ENCODE measurements around the gene RRAD. TPM values are rescaled to one million over a fixed set of nuclear protein-coding genes. Genes with fewer than 3 reads are reported as not detected.
"Not testable (repeated sequence)": the region's sequence is repeated elsewhere in the genome, so short reads cannot be mapped to it uniquely, and the experiment has no call there.

The RRAD gene
- total RNA-seq, 2 experiments from 2014 or later: 0.34 TPM; not detected in 1

DNA sequence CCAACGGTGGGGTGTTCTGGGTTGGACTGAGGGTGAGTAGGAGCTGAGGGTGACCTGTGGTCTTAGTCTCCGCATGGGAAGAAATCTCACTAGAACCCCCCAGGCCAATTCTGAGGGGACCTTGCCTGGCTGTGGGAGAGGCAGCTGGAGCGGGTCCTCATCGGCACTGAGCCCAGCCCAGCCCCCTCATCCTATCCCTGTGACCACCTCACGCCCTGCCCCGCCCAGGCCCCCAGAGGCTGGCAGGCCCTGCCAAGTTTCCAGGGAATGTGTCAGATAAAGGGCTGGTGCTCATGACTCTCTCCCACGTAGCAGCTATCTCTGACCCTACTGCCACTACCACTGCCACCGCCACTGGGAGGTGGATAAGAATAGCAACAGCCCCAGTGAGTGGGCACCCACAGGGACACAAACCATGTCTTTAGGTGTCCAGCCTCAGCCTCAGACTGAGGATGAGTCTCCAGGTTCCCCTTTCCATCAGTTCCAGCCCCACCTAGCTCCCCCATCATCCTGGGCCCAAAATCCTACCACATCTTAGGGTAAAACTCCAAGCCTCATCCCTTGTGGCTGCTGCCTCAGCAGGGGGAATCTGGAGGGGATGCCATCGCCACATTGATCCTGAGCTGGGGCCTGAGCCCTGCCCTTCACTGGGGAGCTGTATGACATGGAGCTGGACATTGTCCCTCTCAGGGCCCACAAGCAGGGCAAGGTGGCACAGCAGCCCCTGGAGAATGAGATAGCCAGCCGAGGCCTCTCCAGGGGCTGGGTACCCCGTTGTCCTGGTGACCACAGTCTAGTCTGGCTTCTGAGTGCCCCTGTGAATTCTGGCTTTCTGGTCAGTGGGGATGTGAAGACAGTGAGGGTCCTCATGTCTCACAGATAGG lies 21.5 kb downstream of the RRAD start:
- H3K4me3 Mint-ChIP-seq: no peak overlapping the region
- H3K27me3 Mint-ChIP-seq (ENCODE audit: low read depth): no peaks in the 10 kb centered on the region
- no peak for DNase-seq
- H3K9me3 Mint-ChIP-seq (ENCODE audit: insufficient read depth): no peaks in the 10 kb centered on the region
- H3K36me3 Mint-ChIP-seq (ENCODE audit: low read depth): no peaks in the 10 kb centered on the region
- POLR2A ChIA-PET: interaction anchor here (0.6 kb wide), 1 partner anchor 33 kb away, joined by 3 read pairs; no protein-coding TSS in a partner anchor
- H3K4me1 Mint-ChIP-seq (ENCODE audit: low read depth): peaks cover 6% of the 10 kb centered on the region
- CTCF ChIA-PET: interaction anchor here (1.0 to 5.5 kb wide), 4 partner anchors 9 to 35 kb away, joined by 3 to 27 read pairs (median 5); partner anchors contain the start of gene RRAD
- H3K27ac Mint-ChIP-seq: no peak overlapping the region
- ATAC-seq: no peak

- H3K27ac Mint-ChIP-seq: no peak overlapping the region
- no peak for ATAC-seq
- DNase-seq: no peak
- CTCF ChIA-PET: interaction anchor here (0.9 to 5.5 kb wide), 6 partner anchors 8 to 72 kb away, joined by 3 to 27 read pairs (median 4); partner anchors contain the start of genes NAE1 and RRAD
- H3K27me3 Mint-ChIP-seq (ENCODE audit: low read depth): no peaks in the 10 kb centered on the region
- H3K9me3 Mint-ChIP-seq (ENCODE audit: insufficient read depth): no peaks in the 10 kb centered on the region
- H3K4me3 Mint-ChIP-seq: no peak overlapping the region
- H3K36me3 Mint-ChIP-seq (ENCODE audit: low read depth): no peaks in the 10 kb centered on the region
- peaks cover 6% of the 10 kb centered on the region for H3K4me1 Mint-ChIP-seq (ENCODE audit: low read depth)
- POLR2A ChIA-PET: interaction anchor here (0.6 kb wide), 1 partner anchor 34 kb away, joined by 3 read pairs; no protein-coding TSS in a partner anchor
Observed at GRCh38 chr16:66902648-66903543, 22.4 kb downstream of the RRAD start.

- POLR2A ChIA-PET: no interaction called here
- no peaks in the 10 kb centered on the region for H3K27me3 Mint-ChIP-seq (ENCODE audit: low read depth)
- ATAC-seq (no peak), DNase-seq (no peak)
- no peak overlapping the region for H3K4me3 Mint-ChIP-seq
- no peaks in the 10 kb centered on the region for H3K9me3 Mint-ChIP-seq (ENCODE audit: insufficient read depth)
- no peak overlapping the region for H3K27ac Mint-ChIP-seq
- CTCF ChIA-PET: interaction anchor here (1.6 kb wide), 1 partner anchor 71 kb away, joined by 4 read pairs; the partner anchor contains the start of gene NAE1
- H3K4me1 Mint-ChIP-seq (ENCODE audit: low read depth): peaks cover 6% of the 10 kb centered on the region
- no peaks in the 10 kb centered on the region for H3K36me3 Mint-ChIP-seq (ENCODE audit: low read depth)
Observed at GRCh38 chr16:66901626-66902025, 23.7 kb downstream of the RRAD start.

DNA sequence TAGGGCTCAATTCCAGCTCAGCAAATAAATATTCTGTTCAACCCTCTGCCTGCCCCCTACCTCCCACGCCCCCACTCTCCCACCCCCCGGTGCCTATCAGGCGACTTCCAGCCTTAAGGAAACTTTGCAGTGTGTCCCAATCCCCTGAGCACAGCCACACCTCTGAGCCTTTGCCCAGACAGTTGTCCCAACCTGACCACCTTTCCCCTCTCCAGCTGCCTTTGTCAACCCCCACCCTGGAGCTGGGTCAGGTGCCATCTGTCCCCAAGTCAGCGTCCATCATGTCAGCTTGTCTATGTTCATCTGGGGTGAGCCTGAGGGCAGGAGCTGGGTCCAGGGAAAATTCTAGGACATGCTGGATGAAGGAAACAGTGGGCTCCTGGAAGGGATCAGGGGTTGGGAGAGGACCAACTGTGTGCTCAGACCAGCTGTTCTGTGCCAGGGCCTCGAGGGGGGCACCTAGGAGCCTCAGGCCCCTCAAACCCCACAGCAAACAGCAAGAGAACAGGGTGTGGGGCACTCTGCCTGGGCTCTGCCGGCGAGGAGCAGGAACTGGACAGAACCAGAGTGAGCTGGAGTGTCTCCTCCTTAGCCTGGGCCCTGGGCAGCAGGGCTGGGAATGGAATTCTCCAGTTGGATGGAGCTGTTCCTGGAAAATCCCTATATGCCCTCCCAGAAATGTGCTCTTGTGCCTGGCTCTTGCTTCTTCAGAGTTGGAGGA lies 24.5 kb downstream of the RRAD start:
- no peaks in the 10 kb centered on the region for H3K27me3 Mint-ChIP-seq (ENCODE audit: low read depth)
- no peak overlapping the region for H3K27ac Mint-ChIP-seq
- peaks cover 2% of the 10 kb centered on the region for H3K4me1 Mint-ChIP-seq (ENCODE audit: low read depth)
- no peaks in the 10 kb centered on the region for H3K36me3 Mint-ChIP-seq (ENCODE audit: low read depth)
- ATAC-seq: no peak
- CTCF ChIA-PET: interaction anchor here (1.2 to 1.6 kb wide), 2 partner anchors 10 to 70 kb away, joined by 3 to 4 read pairs; partner anchors contain the start of gene NAE1
- H3K4me3 Mint-ChIP-seq: no peak overlapping the region
- POLR2A ChIA-PET: no interaction called here
- DNase-seq: no peak
- no peaks in the 10 kb centered on the region for H3K9me3 Mint-ChIP-seq (ENCODE audit: insufficient read depth)

DNA sequence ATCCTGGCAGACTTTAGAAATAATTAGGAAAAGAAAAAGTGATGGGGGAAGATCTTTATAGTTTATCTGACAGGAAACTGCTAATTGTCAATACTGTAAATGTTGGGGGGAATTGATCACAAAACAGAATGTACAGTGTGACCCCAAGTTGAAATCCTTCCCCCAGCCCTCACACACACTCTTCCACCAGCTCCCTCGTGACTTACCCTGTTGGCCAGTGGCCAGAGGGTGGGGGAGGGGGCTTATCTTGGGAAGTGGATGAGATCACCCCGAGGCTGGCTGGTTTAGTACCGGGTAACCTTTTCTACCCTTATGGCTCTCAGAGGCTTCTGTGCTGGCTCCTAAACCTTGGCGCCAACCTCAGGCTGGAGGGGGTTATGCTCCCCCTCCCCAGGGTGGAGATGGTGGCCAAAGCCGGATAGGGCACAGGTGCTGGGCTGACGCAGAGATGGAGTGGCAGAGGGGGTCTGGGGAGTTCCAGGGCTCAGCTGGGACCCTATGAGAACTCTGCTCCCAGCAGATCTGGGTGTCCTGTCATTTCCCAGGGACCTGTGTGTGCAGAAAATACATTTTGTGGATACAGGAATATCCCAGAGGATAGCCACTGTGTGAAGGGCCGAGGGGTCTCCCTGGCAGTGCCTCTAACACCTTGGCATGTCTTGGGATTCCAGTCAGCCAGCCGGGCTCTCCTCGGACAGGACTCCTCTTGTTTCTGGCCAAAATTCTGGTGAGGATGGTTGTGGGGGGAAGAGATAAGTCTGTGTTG lies 25.2 kb downstream of the RRAD start:
- ATAC-seq: no peak
- Mint-ChIP-seq H3K36me3 (ENCODE audit: low read depth) (no peaks in the 10 kb centered on the region), H3K27ac (no peak overlapping the region), H3K9me3 (ENCODE audit: insufficient read depth) (no peaks in the 10 kb centered on the region), H3K4me1 (ENCODE audit: low read depth) (peaks cover 2% of the 10 kb centered on the region), H3K27me3 (ENCODE audit: low read depth) (no peaks in the 10 kb centered on the region), H3K4me3 (no peak overlapping the region)
- ChIA-PET CTCF (interaction anchor here (0.9 to 1.2 kb wide), 2 partner anchors 9 to 10 kb away, joined by 3 read pairs; no protein-coding TSS in a partner anchor), POLR2A (no interaction called here)
- no peak for DNase-seq

DNA sequence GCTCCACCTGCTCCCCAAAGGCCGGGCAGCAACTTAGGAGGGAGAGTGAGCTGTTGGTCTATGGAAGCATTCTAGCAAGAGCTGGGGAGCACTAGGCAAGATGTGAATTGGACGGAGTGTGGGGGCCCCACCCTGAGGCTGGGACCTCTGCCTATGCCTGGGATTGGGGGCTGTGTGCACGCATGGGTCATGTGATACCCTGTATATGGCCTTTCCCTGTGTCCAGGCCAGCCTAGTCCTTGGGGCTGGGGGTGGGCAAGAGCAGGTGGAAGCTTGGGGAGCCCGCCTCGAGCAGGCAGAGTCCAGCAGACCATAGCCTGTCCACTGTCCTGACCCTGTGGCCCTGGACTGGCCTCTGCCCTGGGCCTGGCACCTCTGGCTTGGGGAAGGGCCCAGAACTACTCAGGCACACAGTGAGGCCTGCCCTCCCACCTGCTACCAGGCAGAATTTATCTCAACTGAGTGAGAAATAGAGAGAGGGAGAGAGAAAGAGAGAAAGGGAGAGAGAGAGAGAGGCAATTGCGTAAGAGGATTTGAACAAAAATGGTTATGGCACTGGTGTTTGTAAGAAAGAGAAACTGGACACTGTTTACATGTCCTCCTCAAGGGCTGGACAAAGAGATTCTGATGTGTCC lies 25.9 kb downstream of the RRAD start:
- ATAC-seq (no peak), DNase-seq (no peak)
- no peaks in the 10 kb centered on the region for H3K9me3 Mint-ChIP-seq (ENCODE audit: insufficient read depth)
- ChIA-PET CTCF (interaction anchor here (0.9 kb wide), 1 partner anchor 10 kb away, joined by 3 read pairs; no protein-coding TSS in a partner anchor), POLR2A (interaction anchor here (0.7 kb wide), 1 partner anchor 26 kb away, joined by 3 read pairs; no protein-coding TSS in a partner anchor)
- H3K27ac Mint-ChIP-seq: no peak overlapping the region
- no peaks in the 10 kb centered on the region for H3K36me3 Mint-ChIP-seq (ENCODE audit: low read depth)
- H3K27me3 Mint-ChIP-seq (ENCODE audit: low read depth): no peaks in the 10 kb centered on the region
- H3K4me1 Mint-ChIP-seq (ENCODE audit: low read depth): peaks cover 9% of the 10 kb centered on the region
- H3K4me3 Mint-ChIP-seq: no peak overlapping the region

DNA sequence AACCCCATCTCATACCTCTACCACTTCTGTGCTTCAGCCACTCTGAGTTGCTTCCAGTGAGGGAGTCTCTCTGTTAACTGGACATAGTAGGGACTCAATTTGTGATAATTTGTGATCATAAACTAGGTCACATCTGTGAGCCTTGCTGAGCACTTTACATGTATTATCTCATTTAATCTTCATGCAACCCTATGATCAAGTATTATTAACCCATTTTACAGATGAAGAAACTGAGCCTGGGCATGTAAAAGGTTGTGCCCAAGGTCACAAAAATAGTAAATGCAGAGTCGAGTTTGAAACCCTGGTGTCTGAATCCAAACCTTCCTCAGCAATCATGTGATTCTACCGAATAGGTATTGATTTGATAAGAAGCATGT lies 26.4 kb downstream of the RRAD start:
- ATAC-seq (no peak), DNase-seq (no peak)
- Mint-ChIP-seq H3K27me3 (ENCODE audit: low read depth) (no peaks in the 10 kb centered on the region), H3K36me3 (ENCODE audit: low read depth) (no peaks in the 10 kb centered on the region), H3K4me1 (ENCODE audit: low read depth) (peaks cover 13% of the 10 kb centered on the region), H3K9me3 (ENCODE audit: insufficient read depth) (no peaks in the 10 kb centered on the region), H3K4me3 (no peak overlapping the region), H3K27ac (no peak overlapping the region)
- ChIA-PET POLR2A (interaction anchor here (0.7 kb wide), 1 partner anchor 27 kb away, joined by 3 read pairs; no protein-coding TSS in a partner anchor), CTCF (interaction anchor here (2.1 kb wide), 1 partner anchor 68 kb away, joined by 6 read pairs; the partner anchor contains the start of gene NAE1)

DNA sequence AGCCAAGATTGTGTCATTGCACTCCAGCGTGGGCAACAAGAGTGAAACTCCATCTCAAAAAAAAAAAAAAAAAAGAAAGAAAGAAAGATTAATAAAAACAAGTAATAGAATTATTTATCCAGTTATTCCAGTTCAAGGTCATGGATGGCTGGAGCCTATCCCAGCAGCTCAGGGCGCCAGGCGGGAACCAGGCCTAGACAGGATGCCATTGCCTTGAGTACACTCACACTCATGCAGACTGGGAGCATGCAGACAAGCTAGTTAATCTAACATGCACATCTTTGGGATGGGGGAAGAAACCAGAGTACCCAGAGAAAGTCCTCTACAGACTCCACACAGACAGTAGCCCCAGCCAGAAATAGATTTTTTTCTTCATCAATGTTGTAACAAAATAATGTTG lies 27.1 kb downstream of the RRAD start:
- Mint-ChIP-seq H3K9me3 (ENCODE audit: insufficient read depth) (no peaks in the 10 kb centered on the region), H3K4me3 (no peak overlapping the region), H3K4me1 (ENCODE audit: low read depth) (peaks cover 15% of the 10 kb centered on the region), H3K27me3 (ENCODE audit: low read depth) (no peaks in the 10 kb centered on the region), H3K27ac (no peak overlapping the region), H3K36me3 (ENCODE audit: low read depth) (peaks cover under 1% of the 10 kb centered on the region)
- ATAC-seq (no peak), DNase-seq (no peak)
- CTCF ChIA-PET: interaction anchor here (2.1 to 6.7 kb wide), 2 partner anchors 29 to 67 kb away, joined by 6 to 94 read pairs; partner anchors contain the start of genes NAE1 and RRAD
- POLR2A ChIA-PET: interaction anchor here (0.9 kb wide), 1 partner anchor 12 kb away, joined by 3 read pairs; no protein-coding TSS in a partner anchor

DNA sequence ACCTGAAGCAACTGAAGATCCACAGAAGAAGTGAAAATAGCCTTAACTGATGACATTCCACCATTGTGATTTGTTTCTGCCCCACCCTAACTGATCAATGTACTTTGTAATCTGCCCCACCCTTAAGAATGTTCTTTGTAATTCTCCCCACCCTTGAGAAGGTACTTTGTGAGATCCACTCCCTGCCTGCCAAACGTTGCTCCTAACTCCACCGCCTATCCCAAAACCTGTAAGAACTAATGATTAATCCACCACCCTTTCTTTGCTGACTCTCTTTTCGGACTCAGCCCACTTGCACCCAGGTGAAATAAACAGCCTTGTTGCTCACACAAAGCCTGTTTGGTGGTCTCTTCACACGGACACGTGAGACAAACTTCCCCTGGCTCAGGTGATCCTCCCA lies 28.7 kb downstream of the RRAD start:
- peaks cover 22% of the 10 kb centered on the region for H3K4me1 Mint-ChIP-seq (ENCODE audit: low read depth)
- POLR2A ChIA-PET; H3K27me3 Mint-ChIP-seq (ENCODE audit: low read depth); H3K9me3 Mint-ChIP-seq (ENCODE audit: insufficient read depth); H3K4me3 Mint-ChIP-seq; H3K36me3 Mint-ChIP-seq (ENCODE audit: low read depth); H3K27ac Mint-ChIP-seq; ATAC-seq; DNase-seq: not testable (repeated sequence)
- CTCF ChIA-PET: interaction anchor here (2.1 to 6.7 kb wide), 5 partner anchors 14 to 66 kb away, joined by 6 to 94 read pairs (median 13); partner anchors contain the start of genes NAE1 and RRAD

DNA sequence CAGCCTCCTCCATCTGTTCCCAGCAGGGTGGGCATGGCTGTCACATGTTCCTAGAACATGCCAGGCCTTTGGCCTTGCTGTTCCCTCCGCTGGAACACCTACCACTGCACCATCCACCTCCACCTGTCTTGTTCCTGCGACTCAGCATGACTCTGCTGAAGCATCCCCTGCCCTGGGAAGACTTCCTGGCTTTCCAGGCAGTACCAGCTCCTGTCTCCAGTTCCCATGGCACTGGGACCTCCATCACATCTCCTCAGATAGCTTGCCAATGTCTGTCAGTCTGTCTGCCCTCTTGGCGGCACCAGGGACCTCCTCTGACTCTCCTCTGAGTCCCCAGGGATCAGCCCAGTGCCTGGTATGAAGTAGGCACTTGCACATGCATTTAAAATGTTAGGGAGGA lies 29.3 kb downstream of the RRAD start:
- ATAC-seq: no peak
- peaks cover 22% of the 10 kb centered on the region for H3K4me1 Mint-ChIP-seq (ENCODE audit: low read depth)
- no peak overlapping the region for H3K27ac Mint-ChIP-seq
- no peaks in the 10 kb centered on the region for H3K9me3 Mint-ChIP-seq (ENCODE audit: insufficient read depth)
- H3K36me3 Mint-ChIP-seq (ENCODE audit: low read depth): peaks cover 8% of the 10 kb centered on the region
- no peak for DNase-seq
- no peaks in the 10 kb centered on the region for H3K27me3 Mint-ChIP-seq (ENCODE audit: low read depth)
- ChIA-PET CTCF (interaction anchor here (0.9 to 6.7 kb wide), 20 partner anchors 9 to 261 kb away, joined by 3 to 94 read pairs (median 8); partner anchors contain the start of genes CDH16, CES3, PDP2 and RRAD), POLR2A (interaction anchor here (1.4 kb wide), 1 partner anchor 33 kb away, joined by 8 read pairs; no protein-coding TSS in a partner anchor)
- H3K4me3 Mint-ChIP-seq: no peak overlapping the region
